VCaP (cell line): ENCODE measurements around the gene C4B.

ENCODE experiments used
- H3K27ac ChIP-seq: fragments of 450-650 bp; 2 replicates; pipeline ENCODE4 v1.5.1; 2017
- CTCF ChIP-seq: fragments of 450-650 bp; conservative IDR thresholded peaks from 2 replicates; pipeline ENCODE4 v1.5.1; 2017; ENCODE audit warnings: mild to moderate bottlenecking, moderate library complexity

C4B gene

DNA sequence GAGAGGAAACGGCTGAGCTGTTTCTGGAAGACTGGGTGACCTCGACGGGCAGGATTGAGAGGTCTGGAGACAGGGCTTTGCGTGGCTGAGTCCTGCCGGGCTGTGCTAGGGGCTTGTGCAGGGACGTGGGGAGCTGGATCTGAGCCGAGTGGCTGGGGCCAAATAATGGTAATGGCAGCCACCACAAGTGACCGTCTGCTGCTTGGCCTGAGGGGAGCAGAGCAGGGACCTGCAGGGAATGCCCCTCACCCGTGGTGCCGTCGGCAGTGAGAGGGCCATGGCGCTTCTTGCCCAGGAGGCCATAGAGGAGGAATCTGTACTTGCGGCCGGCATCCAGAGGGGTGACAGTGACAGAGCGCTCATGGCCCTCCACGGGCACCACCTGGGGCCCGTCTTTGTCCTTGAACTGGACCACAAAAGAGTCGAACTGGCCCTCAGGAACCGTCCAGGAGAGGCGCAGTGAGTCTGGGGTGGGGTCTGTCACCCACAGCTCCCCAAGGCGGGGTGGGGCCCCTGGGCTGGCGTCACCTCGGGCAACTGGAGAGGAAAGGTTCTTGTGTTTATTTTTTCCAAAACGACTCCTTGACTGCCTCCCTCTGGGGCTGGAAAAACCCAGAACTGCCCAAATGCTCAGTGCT is 55.4 kb downstream of the C4B start:
- no peak overlapping the region for H3K27ac ChIP-seq
- TF ChIP-seq CTCF, result no peak

- TF ChIP-seq CTCF, result no peak
- no peak overlapping the region for H3K27ac ChIP-seq
These were observed 56.4 kb downstream of the C4B start for GRCh38 chr6:32070814-32071543.

GRCh38 chr6:32073101-32073500 is 58.5 kb downstream of the C4B start:
- no peak for TF ChIP-seq CTCF
- no peak overlapping the region for H3K27ac ChIP-seq

DNA sequence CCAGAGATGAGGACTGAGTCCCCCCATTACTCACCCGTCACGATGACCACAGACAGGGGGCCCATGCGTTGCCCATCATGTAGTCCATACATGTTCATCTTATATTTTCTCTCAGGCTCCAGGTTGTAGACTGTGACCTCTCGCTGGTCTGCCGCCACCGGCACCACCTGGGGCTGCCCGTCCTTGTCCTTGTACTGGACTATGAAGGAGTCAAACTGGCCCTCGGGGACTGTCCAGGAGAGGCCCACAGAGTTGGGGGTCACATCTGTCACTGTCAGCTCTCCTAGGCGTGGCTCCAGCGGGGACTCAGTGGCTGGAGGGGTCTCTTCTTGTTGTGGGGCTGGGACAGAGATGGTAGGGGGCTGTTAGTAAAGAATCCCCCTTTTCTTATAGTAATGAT is 59.0 kb downstream of the C4B start:
- no peak for TF ChIP-seq CTCF
- no peak overlapping the region for H3K27ac ChIP-seq

- no peak overlapping the region for H3K27ac ChIP-seq
- TF ChIP-seq CTCF, result no peak
These were observed 60.5 kb downstream of the C4B start for GRCh38 chr6:32074996-32075532.

- no peak overlapping the region for H3K27ac ChIP-seq
- TF ChIP-seq CTCF, result no peak
These were observed 61.2 kb downstream of the C4B start for GRCh38 chr6:32075781-32076180.

GRCh38 chr6:32076321-32076809 is 61.8 kb downstream of the C4B start:
- no peak overlapping the region for H3K27ac ChIP-seq
- TF ChIP-seq CTCF, result no peak
